Omental fat pad (tissue), 4 donors: ENCODE results near the gene BLOC1S1. TPM values are rescaled to one million over a fixed set of nuclear protein-coding genes. Genes with fewer than 3 reads are reported as not detected.

Experiments
- ATAC-seq: fragments of 150-250 bp; one replicate; pipeline ENCODE4 v1.9.1; 2016; ENCODE audit warnings: mild to moderate bottlenecking, moderate library complexity; ENCODE audit not compliant: low FRiP score
- DNase-seq: peaks from one replicate; pipeline ENCODE4 v3.0.0-alpha.2; 2019; ENCODE audit warnings: low spot score
- CTCF ChIP-seq, 3 donors: fragments of 450-650 bp; IDR thresholded peaks; one replicate each; pipeline ENCODE4 v1.5.1; 2016 to 2017; ENCODE audit warnings: antibody characterized with exemption in 3 of 3, mild to moderate bottlenecking in 3 of 3, moderate library complexity in 2 of 3
- total RNA-seq, 4 donors: library from RNA; depleted of rRNA; stranded (reverse); fragments of >200 nt; gene quantifications; one replicate each; pipeline ENCODE4 v1.1.0, GENCODE V29; 2016

Gene BLOC1S1
- total RNA-seq, 4 donors from 2014 or later = 168 to 247 (median 213) TPM

- no peak for ATAC-seq
- no peak for DNase-seq
- no peak for TF ChIP-seq CTCF (IDR thresholded peaks at IDR 0.05)
These were observed 29.4 kb upstream of the BLOC1S1 start for GRCh38 chr12:55686366-55687010.

- no peak for TF ChIP-seq CTCF (IDR thresholded peaks at IDR 0.05)
- ATAC-seq = peak; percentile 32
- no peak for DNase-seq
These were observed 28.1 kb upstream of the BLOC1S1 start for GRCh38 chr12:55687746-55688145.

GRCh38 chr12:55688716-55689655, 26.9 kb upstream of the BLOC1S1 start:
- TF ChIP-seq CTCF (IDR thresholded peaks at IDR 0.05) = no peak
- ATAC-seq (no peak), DNase-seq (no peak)

GRCh38 chr12:55692631-55693322, 23.1 kb upstream of the BLOC1S1 start:
- no peak for DNase-seq
- TF ChIP-seq CTCF (IDR thresholded peaks at IDR 0.05) = no peak
- no peak for ATAC-seq

GRCh38 chr12:55693323-55694187, 22.3 kb upstream of the BLOC1S1 start:
- TF ChIP-seq CTCF (IDR thresholded peaks at IDR 0.05) = no peak
- DNase-seq (no peak), ATAC-seq (no peak)

GRCh38 chr12:55694188-55694515, 21.7 kb upstream of the BLOC1S1 start:
- ATAC-seq = no peak

More at GRCh38 chr12:55694188-55694515, 21.7 kb upstream of the BLOC1S1 start:
- no peak for DNase-seq
- no peak for TF ChIP-seq CTCF (IDR thresholded peaks at IDR 0.05)
